GM21390 (cell line): ENCODE results near the gene CHEK1.
"Not testable (repeated sequence)": the region's sequence is repeated elsewhere in the genome, so short reads cannot be mapped to it uniquely, and the experiment has no call there.

Experiments used
- ATAC-seq: cut with Tn5 transposase; IDR thresholded peaks from one replicate; pipeline ENCODE4 v1.9.1; 2021; ENCODE audit not compliant: unreplicated experiment

The CHEK1 gene

DNA sequence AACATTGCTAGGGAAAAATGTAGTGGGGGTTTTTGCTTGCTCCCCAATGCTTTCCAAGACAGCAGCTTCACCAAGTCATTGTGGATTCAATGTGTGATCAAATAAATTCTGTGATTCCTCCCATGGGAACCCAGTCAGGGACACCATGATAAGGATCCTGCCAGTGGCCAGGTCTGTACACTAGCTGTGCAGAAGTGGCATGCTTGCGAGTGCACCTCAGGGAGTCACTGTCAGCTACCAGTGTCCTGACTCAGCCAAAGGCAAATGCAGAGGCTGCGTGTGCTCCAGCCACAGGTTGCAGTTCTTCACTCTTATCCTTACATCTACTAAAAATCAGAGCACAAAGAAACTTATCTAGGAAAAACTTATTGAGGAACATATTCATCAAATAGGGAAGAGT is 65.0 kb downstream of the CHEK1 start:
- no peak for ATAC-seq

DNA sequence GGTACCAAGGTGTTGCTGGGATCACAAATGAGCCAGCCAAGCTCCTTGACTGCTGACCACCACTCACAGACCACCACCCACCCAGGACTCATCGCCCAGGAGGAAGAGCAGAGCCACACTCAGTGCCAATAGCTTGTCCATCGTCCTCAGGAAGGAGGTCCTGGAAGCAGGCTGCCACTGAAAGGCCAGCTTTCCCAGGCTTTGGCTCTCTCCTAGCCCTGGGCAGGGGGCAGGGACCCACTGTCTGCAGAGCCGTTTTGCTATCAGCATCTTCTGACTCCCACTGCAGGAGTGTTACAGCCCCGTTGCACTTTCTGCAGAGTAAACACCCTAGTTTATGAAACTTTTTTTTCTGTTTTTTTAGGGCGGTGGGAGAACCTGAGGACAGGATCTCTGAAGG is 67.9 kb downstream of the CHEK1 start:
- ATAC-seq: no peak

DNA sequence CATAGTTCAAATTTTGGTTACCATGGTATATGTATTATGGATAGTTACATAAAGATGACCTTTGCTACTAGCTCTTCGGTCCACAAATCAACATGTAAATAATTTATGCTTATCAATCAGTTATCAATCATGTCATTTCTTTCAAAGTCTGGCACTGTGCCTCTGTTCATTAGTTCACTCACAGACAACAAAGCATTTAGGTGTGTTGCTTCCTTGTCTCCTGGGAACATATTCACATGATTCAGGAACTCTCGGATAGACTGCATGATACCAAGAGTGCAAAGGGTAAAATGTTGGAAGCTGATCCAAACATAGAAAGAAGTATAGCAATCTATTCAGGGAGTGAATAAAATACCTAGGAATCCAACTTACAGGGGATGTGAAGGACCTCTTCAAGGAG is 70.0 kb downstream of the CHEK1 start:
- no peak for ATAC-seq

DNA sequence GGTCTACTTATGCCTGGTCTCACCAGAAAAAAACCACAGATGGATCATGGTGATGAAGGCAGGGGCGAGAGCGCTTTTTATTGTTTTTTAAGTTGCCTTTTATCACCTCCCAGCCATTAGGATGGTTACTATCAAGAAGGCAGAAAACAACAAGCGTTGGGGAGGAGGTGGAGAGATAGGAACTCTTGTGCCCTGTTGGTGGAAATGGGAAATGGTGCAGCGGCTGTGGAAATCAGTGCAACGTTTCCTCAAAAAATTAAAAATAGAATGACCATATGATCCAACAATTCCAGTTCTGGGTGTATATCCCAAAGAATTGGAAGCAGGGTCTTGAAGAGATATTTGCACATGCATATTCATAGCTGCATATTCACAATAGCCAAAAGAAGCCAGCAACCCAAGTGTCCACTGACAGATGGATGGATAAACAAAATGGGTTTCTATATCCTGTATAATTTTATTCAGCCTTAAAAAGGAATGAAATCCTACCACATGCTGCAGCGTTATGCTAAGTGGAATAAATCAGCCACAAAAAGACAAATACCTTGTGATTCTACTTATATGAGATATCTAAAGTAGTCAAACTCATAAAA is 76.2 kb downstream of the CHEK1 start:
- no peak for ATAC-seq

DNA sequence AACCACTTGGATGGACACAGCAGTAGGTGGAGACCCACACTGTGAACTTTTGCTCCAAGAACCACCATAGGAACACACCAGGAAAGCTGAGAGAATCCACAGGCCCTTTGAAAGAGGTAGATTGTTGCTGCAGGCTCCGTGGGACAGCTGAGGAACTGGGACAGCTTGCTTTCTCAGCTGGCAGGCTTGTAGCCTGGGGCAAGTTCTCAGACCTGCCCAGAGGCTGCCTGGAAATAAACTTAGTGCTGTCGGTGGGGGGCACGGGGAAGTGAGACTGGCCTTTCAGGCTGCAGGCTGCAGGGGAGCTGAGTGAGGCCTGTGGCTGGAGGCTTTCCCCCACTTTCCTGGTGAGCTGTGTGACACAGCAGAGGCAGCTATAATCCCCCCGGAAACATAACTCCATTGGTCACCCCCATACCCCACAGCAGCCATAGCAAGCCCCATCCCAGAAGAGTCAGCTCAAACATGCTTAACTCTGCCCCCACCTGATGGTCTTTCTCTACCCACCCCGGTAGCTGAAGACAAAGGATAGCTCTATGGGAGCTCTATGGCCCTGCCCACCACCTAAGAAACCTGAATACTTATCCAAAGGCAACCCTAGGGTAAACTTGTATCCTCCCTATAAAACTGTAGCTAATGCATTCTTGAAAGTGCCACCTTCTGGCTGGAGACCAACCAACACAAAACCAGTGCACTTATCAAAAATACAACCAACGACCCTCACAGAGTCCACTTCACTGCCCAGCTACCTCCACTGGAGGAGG is 77.1 kb downstream of the CHEK1 start:
- no peak for ATAC-seq

DNA sequence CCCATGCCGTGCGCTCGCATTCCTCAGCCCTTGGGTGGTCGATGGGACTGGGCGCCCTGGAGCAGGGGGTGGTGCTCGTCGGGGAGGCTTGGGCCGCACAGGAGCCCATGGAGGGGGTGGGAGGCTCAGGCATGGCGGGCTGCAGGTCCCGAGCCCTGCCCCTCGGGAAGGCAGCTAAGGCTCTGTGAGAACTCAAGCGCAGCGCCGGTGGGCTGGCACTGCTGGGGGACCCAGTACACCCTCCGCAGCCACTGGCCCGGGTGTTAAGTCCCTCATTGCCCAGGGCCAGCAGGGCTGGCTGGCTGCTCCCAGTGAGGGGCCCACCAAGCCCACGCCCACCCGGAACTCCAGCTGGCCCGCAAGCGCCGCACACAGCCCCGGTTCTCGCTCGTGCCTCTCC is 79.7 kb downstream of the CHEK1 start:
- not testable (repeated sequence) for ATAC-seq

DNA sequence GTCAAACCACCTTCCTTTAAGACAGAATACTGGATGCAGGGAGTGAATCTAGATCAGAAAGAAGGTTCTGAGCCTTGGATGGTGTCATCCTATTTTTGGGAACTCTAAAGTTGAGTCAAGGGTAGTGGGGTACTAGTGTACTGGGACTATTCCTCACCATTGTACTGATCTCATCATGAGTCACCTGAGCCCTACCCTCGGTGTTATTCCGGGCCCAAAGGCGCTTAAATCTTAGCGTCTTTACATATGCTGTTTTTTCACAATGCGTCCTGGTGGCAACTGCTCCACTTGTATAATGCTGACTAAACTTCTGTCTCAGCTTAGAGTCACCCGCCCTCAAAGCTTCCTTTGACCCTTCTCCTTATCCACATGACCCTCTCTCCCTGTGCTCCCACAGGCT is 95.8 kb downstream of the CHEK1 start:
- no peak for ATAC-seq

DNA sequence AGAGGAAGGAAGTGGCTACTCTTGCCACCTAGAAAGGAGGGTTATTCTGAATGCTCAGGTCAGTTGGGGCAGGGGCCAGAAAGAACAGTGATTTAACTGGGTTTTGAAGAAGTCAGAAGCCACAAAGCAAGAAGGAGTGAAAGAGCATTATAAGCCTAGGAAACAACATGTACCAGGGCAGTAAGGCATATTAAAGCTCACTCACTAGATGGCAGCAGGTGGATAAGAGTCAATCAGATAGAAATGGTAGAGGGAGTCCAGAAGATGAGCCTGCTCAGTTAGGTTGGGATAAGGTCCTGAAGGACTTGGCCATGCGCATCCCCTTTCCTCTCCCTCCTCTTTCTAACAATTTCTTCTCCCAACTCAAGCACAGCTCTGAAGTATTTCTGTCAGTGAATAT is 99.2 kb downstream of the CHEK1 start:
- no peak for ATAC-seq
